SK-N-SH treated with all-trans-retinoic acid at 6 μM for 48 hours (cell line): ENCODE results near the gene HTT.

ENCODE experiments used
- ARNTL ChIP-seq: fragments of 450-650 bp; formaldehyde crosslinking; IDR thresholded peaks from 2 replicates; pipeline ENCODE4 v1.5.0; 2020; ENCODE audit warnings: low read depth, mild to moderate bottlenecking, moderate library complexity, borderline replicate concordance
- CSDC2 ChIP-seq: fragments of 250-450 bp; sonication (Bioruptor Pico); IDR thresholded peaks from 2 replicates; pipeline ENCODE4 v1.5.0; 2020; ENCODE audit warnings: mild to moderate bottlenecking, moderate library complexity
- ESRRG ChIP-seq: fragments of 250-450 bp; sonication (Bioruptor Pico); IDR thresholded peaks from 2 replicates; pipeline ENCODE4 v1.6.1; 2021; ENCODE audit warnings: mild to moderate bottlenecking
- RARB ChIP-seq: fragments of 250-450 bp; sonication (Bioruptor Pico); IDR thresholded peaks from 2 replicates; pipeline ENCODE4 v1.8.0; 2021; ENCODE audit warnings: mild to moderate bottlenecking, moderate library complexity
- SNAI2 ChIP-seq: fragments of 250-450 bp; sonication (Bioruptor Pico); IDR thresholded peaks from 2 replicates; pipeline ENCODE4 v1.5.0; 2020; ENCODE audit warnings: mild to moderate bottlenecking, moderate library complexity
- ZFP30 ChIP-seq: fragments of 450-650 bp; formaldehyde crosslinking; IDR thresholded peaks from 2 replicates; pipeline ENCODE4 v1.5.0; 2022; ENCODE audit warnings: mild to moderate bottlenecking, moderate library complexity
- ZNF70 ChIP-seq: fragments of 450-650 bp; formaldehyde crosslinking; IDR thresholded peaks from 2 replicates; pipeline ENCODE4 v1.5.0; 2020; ENCODE audit warnings: mild to moderate bottlenecking, moderate library complexity
- TF ChIP-seq, protein P1 (sequence below): fragments of 250-450 bp; sonication (Bioruptor Pico); IDR thresholded peaks from 2 replicates; pipeline ENCODE4 v1.8.0; 2020; ENCODE audit warnings: mild to moderate bottlenecking, moderate library complexity, borderline replicate concordance
- TF ChIP-seq, protein P2 (sequence below): fragments of 250-450 bp; sonication (Bioruptor Pico); IDR thresholded peaks from 2 replicates; pipeline ENCODE4 v1.5.0; 2020; ENCODE audit warnings: mild to moderate bottlenecking, moderate library complexity

DNA sequence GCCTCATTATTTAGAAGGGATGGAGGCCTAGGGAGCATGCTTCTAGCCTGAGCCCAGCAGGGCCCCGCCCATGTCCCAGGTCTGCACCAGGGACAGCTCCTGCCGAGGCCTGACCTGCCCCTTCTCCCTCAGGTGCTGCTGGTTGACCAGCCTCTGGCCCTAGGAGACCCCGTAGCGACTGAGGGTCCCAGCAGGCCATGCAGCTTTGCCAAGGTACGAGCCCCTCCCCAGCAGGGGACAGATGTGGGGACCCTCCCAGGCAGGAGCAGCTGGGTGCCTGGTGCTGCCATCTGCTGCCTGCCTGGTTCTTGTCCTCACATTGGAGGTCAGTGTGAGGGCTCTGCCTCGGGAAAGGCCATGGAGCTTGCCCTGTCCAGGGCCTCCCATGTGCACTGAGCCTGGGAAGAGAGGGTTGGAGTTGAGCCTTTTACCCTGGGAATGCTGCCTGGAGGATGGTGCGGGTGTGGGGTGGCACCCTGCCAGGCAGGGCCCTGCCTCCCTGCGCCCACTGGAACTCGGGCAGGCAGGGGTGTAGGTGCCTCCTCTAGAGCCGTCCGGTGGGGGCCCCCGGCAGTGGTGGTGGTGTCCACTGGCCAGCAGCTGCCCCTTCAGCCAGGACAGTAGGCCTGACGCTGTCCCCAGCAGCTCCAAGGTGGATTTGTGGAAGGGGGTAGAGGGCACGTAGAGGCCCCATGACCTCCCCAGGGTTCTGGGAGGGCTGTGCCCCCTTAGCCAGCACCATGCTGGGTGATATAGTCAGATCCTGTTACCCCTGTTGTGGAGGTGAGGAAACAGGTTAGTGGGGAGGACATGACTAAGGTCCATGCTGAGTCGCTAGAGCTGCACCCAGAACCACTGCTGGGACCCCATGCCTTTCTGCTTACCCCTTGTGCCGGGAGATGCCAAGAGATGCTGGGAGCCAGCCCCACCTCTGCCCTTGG, 172.2 kb downstream of the HTT start:
- no peak for TF ChIP-seq SNAI2 (CRISPR knock-in tag)
- TF ChIP-seq, protein P1, sequence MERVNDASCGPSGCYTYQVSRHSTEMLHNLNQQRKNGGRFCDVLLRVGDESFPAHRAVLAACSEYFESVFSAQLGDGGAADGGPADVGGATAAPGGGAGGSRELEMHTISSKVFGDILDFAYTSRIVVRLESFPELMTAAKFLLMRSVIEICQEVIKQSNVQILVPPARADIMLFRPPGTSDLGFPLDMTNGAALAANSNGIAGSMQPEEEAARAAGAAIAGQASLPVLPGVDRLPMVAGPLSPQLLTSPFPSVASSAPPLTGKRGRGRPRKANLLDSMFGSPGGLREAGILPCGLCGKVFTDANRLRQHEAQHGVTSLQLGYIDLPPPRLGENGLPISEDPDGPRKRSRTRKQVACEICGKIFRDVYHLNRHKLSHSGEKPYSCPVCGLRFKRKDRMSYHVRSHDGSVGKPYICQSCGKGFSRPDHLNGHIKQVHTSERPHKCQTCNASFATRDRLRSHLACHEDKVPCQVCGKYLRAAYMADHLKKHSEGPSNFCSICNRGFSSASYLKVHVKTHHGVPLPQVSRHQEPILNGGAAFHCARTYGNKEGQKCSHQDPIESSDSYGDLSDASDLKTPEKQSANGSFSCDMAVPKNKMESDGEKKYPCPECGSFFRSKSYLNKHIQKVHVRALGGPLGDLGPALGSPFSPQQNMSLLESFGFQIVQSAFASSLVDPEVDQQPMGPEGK (CRISPR knock-in tag): no peak
- TF ChIP-seq ZFP30 (CRISPR knock-in tag): no peak
- TF ChIP-seq ZNF70 (CRISPR knock-in tag): no peak
- no peak for TF ChIP-seq RARB (CRISPR knock-in tag)
- TF ChIP-seq ESRRG: no peak
- TF ChIP-seq, protein P2, sequence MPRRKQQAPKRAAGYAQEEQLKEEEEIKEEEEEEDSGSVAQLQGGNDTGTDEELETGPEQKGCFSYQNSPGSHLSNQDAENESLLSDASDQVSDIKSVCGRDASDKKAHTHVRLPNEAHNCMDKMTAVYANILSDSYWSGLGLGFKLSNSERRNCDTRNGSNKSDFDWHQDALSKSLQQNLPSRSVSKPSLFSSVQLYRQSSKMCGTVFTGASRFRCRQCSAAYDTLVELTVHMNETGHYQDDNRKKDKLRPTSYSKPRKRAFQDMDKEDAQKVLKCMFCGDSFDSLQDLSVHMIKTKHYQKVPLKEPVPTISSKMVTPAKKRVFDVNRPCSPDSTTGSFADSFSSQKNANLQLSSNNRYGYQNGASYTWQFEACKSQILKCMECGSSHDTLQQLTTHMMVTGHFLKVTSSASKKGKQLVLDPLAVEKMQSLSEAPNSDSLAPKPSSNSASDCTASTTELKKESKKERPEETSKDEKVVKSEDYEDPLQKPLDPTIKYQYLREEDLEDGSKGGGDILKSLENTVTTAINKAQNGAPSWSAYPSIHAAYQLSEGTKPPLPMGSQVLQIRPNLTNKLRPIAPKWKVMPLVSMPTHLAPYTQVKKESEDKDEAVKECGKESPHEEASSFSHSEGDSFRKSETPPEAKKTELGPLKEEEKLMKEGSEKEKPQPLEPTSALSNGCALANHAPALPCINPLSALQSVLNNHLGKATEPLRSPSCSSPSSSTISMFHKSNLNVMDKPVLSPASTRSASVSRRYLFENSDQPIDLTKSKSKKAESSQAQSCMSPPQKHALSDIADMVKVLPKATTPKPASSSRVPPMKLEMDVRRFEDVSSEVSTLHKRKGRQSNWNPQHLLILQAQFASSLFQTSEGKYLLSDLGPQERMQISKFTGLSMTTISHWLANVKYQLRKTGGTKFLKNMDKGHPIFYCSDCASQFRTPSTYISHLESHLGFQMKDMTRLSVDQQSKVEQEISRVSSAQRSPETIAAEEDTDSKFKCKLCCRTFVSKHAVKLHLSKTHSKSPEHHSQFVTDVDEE (CRISPR knock-in tag): no peak
- TF ChIP-seq ARNTL (CRISPR knock-in tag): no peak
- no peak for TF ChIP-seq CSDC2 (CRISPR knock-in tag)
